ENCODE results near the gene HKDC1.

The HKDC1 gene

GRCh38 chr10:69311309-69311708, 91.2 kb downstream of the HKDC1 start:
- no peak overlapping the region for H3K9ac ChIP-seq (ENCODE audit: low read length in 2 of 2)
- no peaks in the 10 kb centered on the region for H3K9me3 ChIP-seq (ENCODE audit: control insufficient read depth in 2 of 2, low read length in 2 of 2)
- H3K4me3 ChIP-seq (ENCODE audit: low read length in 2 of 2) = no peak overlapping the region
- peaks cover under 1% of the 10 kb centered on the region for H3K4me1 ChIP-seq (ENCODE audit: control insufficient read depth, insufficient read depth, low read length)
- no peaks in the 10 kb centered on the region for H3K36me3 ChIP-seq (ENCODE audit: control insufficient read depth in 2 of 2, insufficient read depth in 2 of 2, low read length in 2 of 2)
- H3K27me3 ChIP-seq (ENCODE audit: control insufficient read depth in 1 of 2, insufficient read depth in 2 of 2, low read length in 2 of 2) = no peaks in the 10 kb centered on the region
- no peak overlapping the region for H3K27ac ChIP-seq (ENCODE audit: low read length)

- H3K27me3 ChIP-seq (ENCODE audit: control insufficient read depth in 1 of 2, insufficient read depth in 2 of 2, low read length in 2 of 2) = no peaks in the 10 kb centered on the region
- no peaks in the 10 kb centered on the region for H3K36me3 ChIP-seq (ENCODE audit: control insufficient read depth in 2 of 2, insufficient read depth in 2 of 2, low read length in 2 of 2)
- no peaks in the 10 kb centered on the region for H3K9me3 ChIP-seq (ENCODE audit: control insufficient read depth in 2 of 2, low read length in 2 of 2)
- H3K4me3 ChIP-seq (ENCODE audit: low read length in 2 of 2) = no peak overlapping the region
- no peak overlapping the region for H3K27ac ChIP-seq (ENCODE audit: low read length)
- peaks cover 5% of the 10 kb centered on the region for H3K4me1 ChIP-seq (ENCODE audit: control insufficient read depth, insufficient read depth, low read length)
- H3K9ac ChIP-seq (ENCODE audit: low read length in 2 of 2) = no peak overlapping the region
These were observed 92.4 kb downstream of the HKDC1 start for GRCh38 chr10:69312528-69312927.

GRCh38 chr10:69315100-69315542, 95.0 kb downstream of the HKDC1 start:
- Histone ChIP-seq H3K9me3 (ENCODE audit: control insufficient read depth in 2 of 2, low read length in 2 of 2) (no peaks in the 10 kb centered on the region), H3K4me1 (ENCODE audit: control insufficient read depth, insufficient read depth, low read length) (peaks cover 20% of the 10 kb centered on the region), H3K9ac (ENCODE audit: low read length in 2 of 2) (no peak overlapping the region), H3K36me3 (ENCODE audit: control insufficient read depth in 2 of 2, insufficient read depth in 2 of 2, low read length in 2 of 2) (no peaks in the 10 kb centered on the region), H3K4me3 (ENCODE audit: low read length in 2 of 2) (no peak overlapping the region), H3K27ac (ENCODE audit: low read length) (no peak overlapping the region), H3K27me3 (ENCODE audit: control insufficient read depth in 1 of 2, insufficient read depth in 2 of 2, low read length in 2 of 2) (no peaks in the 10 kb centered on the region)

GRCh38 chr10:69315610-69316312, 95.6 kb downstream of the HKDC1 start:
- Histone ChIP-seq H3K4me1 (ENCODE audit: control insufficient read depth, insufficient read depth, low read length) (peaks cover 27% of the 10 kb centered on the region), H3K9me3 (ENCODE audit: control insufficient read depth in 2 of 2, low read length in 2 of 2) (no peaks in the 10 kb centered on the region), H3K36me3 (ENCODE audit: control insufficient read depth in 2 of 2, insufficient read depth in 2 of 2, low read length in 2 of 2) (no peaks in the 10 kb centered on the region), H3K27ac (ENCODE audit: low read length) (no peak overlapping the region), H3K4me3 (ENCODE audit: low read length in 2 of 2) (no peak overlapping the region), H3K27me3 (ENCODE audit: control insufficient read depth in 1 of 2, insufficient read depth in 2 of 2, low read length in 2 of 2) (no peaks in the 10 kb centered on the region), H3K9ac (ENCODE audit: low read length in 2 of 2) (no peak overlapping the region)

GRCh38 chr10:69316313-69317059, 96.4 kb downstream of the HKDC1 start:
- Histone ChIP-seq H3K4me1 (ENCODE audit: control insufficient read depth, insufficient read depth, low read length) (peaks cover 33% of the 10 kb centered on the region), H3K27ac (ENCODE audit: low read length) (peak overlapping the region; percentile 49), H3K27me3 (ENCODE audit: control insufficient read depth in 1 of 2, insufficient read depth in 2 of 2, low read length in 2 of 2) (no peaks in the 10 kb centered on the region), H3K4me3 (ENCODE audit: low read length in 2 of 2) (no peak overlapping the region), H3K36me3 (ENCODE audit: control insufficient read depth in 2 of 2, insufficient read depth in 2 of 2, low read length in 2 of 2) (peaks cover 0 to 2% of the 10 kb centered on the region in 2 donors), H3K9me3 (ENCODE audit: control insufficient read depth in 2 of 2, low read length in 2 of 2) (no peaks in the 10 kb centered on the region), H3K9ac (ENCODE audit: low read length in 2 of 2) (no peak overlapping the region)

All from stomach smooth muscle (tissue), 2 donors.